Measurements from ENCODE around the gene DEAF1.

GRCh38 chr11:624705-625635 lies 70.1 kb downstream of the DEAF1 start, which contains the start of gene CDHR5:
- TF ChIP-seq CTCF (IDR thresholded peaks at IDR 0.05; ENCODE audit: insufficient read depth, low read depth, low read length) (no peak), EZH2 (IDR thresholded peaks at IDR 0.05; ENCODE audit: insufficient read depth, low read length) (no peak)

Measured in astrocyte (in vitro differentiated cells and primary cell).